Chondrocyte (in vitro differentiated cells): ENCODE data around the gene PALS1. TPM values are rescaled to one million over a fixed set of nuclear protein-coding genes. Genes with fewer than 3 reads are reported as not detected.
"Not testable (repeated sequence)": the region's sequence is repeated elsewhere in the genome, so short reads cannot be mapped to it uniquely, and the experiment has no call there.

Experiments used
- DNase-seq: peaks from one replicate; pipeline ENCODE4 v3.0.0; 2021; ENCODE audit warnings: mixed read lengths, low spot score
- H3K27ac Mint-ChIP-seq: one replicate; pipeline ENCODE4 v1.8.0; 2021; ENCODE audit warnings: mild to moderate bottlenecking, moderate library complexity, mixed read lengths; ENCODE audit not compliant: unreplicated experiment
- H3K27me3 Mint-ChIP-seq: 2 replicates; pipeline ENCODE4 v1.8.0; 2021; ENCODE audit warnings: low read depth, mixed read lengths
- H3K36me3 Mint-ChIP-seq: 2 replicates; pipeline ENCODE4 v1.8.0; 2021; ENCODE audit warnings: low read depth, mixed read lengths
- H3K4me1 Mint-ChIP-seq: 2 replicates; pipeline ENCODE4 v1.8.0; 2021; ENCODE audit warnings: low read depth, mild to moderate bottlenecking, mixed read lengths
- H3K4me3 Mint-ChIP-seq: one replicate; pipeline ENCODE4 v1.8.0; 2021; ENCODE audit warnings: mild to moderate bottlenecking, moderate library complexity, mixed read lengths; ENCODE audit not compliant: unreplicated experiment
- H3K9me3 Mint-ChIP-seq: 2 replicates; pipeline ENCODE4 v1.8.0; 2021; ENCODE audit warnings: low read depth, mixed read lengths
- total RNA-seq: library from RNA; stranded (reverse); gene quantifications from 3 replicates; pipeline ENCODE4 v1.2.1, GENCODE V29; 2021
- TF ChIP-seq, protein P1 (sequence below): fragments of 200-600 bp; sonication (generic); IDR thresholded peaks from 2 replicates; pipeline ENCODE4 v1.5.0; 2021; ENCODE audit warnings: antibody characterized with exemption, mild to moderate bottlenecking, moderate library complexity

PALS1 gene
- total RNA-seq, 1 donor from 2014 or later = 12.5 TPM

DNA sequence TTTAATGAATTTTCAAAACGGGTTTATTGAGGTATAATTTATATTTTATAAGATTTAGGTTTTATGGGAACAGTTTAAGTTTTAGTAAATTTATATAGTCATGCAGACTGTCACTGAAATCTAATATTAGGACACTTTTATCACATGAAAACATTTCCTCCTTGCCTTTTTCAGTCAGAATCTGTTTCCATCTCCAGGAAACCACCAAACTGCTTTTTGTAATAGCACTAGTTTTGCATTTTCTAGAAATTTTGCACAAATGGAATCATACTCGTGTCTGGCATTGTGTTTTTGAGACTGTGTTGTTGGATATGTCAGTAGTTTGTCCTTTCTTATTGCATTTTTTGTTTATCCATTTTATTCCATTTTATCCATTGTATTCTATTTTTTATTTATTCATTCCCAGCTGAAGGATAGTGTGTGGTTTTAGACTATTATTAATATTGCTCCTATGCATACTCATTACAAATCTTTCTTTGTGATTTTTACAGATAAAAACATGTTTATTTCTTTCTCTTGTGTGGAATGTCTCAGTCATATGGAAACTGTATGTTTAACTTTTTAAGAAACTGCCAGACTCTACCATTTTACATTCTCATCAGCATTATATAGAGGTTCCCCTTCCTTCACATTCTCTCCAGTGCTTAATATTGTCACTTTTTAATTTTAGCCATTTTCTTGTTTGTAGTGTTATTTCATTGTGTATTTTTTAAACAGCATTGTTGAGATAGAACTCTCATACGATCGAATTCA lies 26.5 kb downstream of the PALS1 start:
- H3K27ac Mint-ChIP-seq = peak overlapping the region; percentile 67
- TF ChIP-seq, protein P1, sequence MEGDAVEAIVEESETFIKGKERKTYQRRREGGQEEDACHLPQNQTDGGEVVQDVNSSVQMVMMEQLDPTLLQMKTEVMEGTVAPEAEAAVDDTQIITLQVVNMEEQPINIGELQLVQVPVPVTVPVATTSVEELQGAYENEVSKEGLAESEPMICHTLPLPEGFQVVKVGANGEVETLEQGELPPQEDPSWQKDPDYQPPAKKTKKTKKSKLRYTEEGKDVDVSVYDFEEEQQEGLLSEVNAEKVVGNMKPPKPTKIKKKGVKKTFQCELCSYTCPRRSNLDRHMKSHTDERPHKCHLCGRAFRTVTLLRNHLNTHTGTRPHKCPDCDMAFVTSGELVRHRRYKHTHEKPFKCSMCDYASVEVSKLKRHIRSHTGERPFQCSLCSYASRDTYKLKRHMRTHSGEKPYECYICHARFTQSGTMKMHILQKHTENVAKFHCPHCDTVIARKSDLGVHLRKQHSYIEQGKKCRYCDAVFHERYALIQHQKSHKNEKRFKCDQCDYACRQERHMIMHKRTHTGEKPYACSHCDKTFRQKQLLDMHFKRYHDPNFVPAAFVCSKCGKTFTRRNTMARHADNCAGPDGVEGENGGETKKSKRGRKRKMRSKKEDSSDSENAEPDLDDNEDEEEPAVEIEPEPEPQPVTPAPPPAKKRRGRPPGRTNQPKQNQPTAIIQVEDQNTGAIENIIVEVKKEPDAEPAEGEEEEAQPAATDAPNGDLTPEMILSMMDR = no peak
- no peaks in the 10 kb centered on the region for H3K36me3 Mint-ChIP-seq
- no peak for DNase-seq
- no peaks in the 10 kb centered on the region for H3K27me3 Mint-ChIP-seq
- no peak overlapping the region for H3K4me3 Mint-ChIP-seq
- H3K4me1 Mint-ChIP-seq = peaks cover 62% of the 10 kb centered on the region
- H3K9me3 Mint-ChIP-seq = no peaks in the 10 kb centered on the region

DNA sequence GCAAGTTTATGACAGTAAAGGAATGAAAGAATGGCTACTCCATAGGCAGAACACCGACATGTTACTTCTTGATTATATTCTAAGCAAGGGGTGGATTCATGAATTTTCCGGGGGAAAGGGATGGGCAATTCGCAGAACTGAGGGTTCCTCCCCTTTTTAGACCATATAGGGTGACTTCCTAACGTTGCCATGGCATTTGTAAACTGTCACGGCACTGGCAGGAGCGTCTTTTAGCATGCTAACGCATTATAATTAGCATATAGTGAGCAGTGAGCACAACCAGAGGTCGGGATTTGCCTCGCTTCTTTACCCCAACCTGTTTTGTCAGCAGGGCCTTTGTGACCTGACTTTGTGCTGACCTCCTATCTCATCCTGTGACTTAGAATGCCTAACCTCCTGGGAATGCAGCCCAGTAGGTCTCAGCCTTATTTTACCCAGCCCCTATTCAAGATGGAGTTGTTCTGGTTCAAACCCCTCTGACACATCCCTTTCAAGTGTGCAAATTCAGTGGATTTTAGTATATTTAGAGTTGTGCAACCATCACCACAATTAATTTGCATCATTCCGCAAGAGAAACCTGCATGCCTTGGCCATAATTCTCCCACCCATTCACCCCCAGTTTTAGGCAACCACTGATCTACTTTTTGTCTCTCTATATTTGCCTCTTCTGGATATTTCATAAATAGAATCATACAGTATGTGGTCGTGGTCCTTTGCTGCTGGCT lies 27.4 kb downstream of the PALS1 start:
- Mint-ChIP-seq H3K27ac (peak overlapping the region; percentile 87), H3K9me3 (no peaks in the 10 kb centered on the region), H3K36me3 (no peaks in the 10 kb centered on the region), H3K27me3 (no peaks in the 10 kb centered on the region), H3K4me1 (peaks cover 53% of the 10 kb centered on the region), H3K4me3 (no peak overlapping the region)
- TF ChIP-seq, protein P1 = no peak
- no peak for DNase-seq

DNA sequence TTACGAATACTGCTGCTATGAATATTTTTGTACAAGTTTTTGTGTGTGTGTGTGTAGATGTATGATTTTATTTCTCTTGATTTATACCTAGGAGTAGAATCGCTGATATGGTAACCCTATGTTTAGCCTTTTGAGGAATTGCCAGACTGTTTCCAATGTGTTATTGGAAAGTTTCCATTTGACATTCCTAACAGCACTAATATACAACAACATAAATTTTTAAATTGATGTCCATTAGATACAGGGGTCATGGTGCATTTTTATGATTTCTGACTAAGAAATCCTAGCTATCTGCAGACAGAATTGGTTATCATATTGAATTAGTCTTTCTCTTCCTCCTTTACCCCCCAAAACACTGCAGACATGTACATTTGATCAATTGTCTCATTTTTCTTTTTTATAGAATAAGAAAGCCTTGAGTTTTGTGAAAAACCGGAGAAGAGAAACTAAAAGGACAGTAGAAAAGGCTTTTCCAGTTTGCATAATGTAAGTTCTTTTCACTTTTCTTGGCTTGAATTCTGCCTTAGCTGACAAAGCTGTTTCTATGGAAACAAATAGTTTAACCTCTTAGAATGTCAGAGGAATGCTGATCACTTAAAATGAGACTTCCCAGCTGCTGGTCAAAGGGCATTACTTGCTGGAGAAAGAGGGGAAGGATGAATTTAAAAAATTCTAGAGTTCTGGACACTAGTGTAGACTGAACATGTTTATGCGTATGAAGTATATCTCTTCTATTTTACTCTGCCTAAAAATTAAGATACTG lies 28.2 kb downstream of the PALS1 start:
- TF ChIP-seq, protein P1 = no peak
- H3K4me3 Mint-ChIP-seq = peak overlapping the region; percentile 27
- DNase-seq = no peak
- no peaks in the 10 kb centered on the region for H3K9me3 Mint-ChIP-seq
- no peaks in the 10 kb centered on the region for H3K36me3 Mint-ChIP-seq
- H3K4me1 Mint-ChIP-seq = peaks cover 46% of the 10 kb centered on the region
- no peaks in the 10 kb centered on the region for H3K27me3 Mint-ChIP-seq
- peak overlapping the region; percentile 87 for H3K27ac Mint-ChIP-seq

DNA sequence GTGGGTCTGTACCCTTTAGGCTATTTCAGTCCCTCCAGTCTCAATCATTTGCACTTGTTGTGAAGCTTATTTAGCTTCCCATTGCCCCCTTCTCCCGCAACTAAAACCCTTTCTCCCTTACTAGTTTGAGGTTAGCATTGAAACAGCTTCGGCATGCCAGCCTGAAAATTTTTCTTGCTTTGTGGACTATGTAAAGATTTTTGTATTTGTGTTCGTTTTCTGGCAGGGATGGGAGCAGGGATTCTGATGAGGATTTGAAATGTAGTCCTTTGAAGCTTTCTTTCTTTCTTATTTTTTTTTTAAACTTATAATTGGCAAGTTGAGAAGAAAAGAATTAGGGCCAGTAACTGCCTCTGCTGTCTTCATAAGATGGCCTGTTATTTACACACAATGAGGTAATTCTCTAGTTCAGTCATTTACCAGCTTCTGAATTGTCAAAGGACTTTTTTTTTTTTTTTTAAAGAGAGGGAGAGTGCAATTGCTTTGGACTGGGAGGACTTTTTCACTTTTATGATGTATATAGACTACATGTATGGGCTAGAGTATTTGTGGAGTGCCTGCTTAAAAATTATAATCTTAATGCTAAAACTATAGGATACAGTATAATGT lies 29.0 kb downstream of the PALS1 start:
- no peaks in the 10 kb centered on the region for H3K9me3 Mint-ChIP-seq
- H3K4me3 Mint-ChIP-seq = peak overlapping the region; percentile 27
- H3K27ac Mint-ChIP-seq = peak overlapping the region; percentile 87
- H3K27me3 Mint-ChIP-seq = no peaks in the 10 kb centered on the region
- no peak for DNase-seq
- TF ChIP-seq, protein P1 = no peak
- H3K36me3 Mint-ChIP-seq = no peaks in the 10 kb centered on the region
- H3K4me1 Mint-ChIP-seq = peaks cover 39% of the 10 kb centered on the region

DNA sequence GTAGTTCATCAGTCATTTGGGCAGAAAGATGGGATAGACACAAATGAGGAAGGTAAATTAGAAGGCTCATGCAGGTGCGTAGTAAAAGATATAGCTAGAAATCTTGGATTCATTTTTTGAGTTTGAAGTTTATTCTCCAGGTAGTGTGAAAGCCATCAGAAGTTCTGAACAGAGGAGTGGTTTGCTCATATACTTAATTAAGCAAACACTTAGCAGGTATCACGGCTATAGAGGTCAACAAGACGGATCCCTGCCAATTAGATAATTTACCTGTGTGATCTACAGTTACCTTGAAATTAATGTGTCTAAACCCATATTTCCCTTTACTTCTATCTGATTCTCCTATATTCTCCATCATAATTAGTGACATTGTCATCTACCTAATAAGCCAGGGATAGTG lies 29.7 kb downstream of the PALS1 start:
- Mint-ChIP-seq H3K36me3 (no peaks in the 10 kb centered on the region), H3K4me1 (peaks cover 40% of the 10 kb centered on the region), H3K27ac (peak overlapping the region; percentile 87), H3K4me3 (no peak overlapping the region), H3K9me3 (no peaks in the 10 kb centered on the region), H3K27me3 (no peaks in the 10 kb centered on the region)
- TF ChIP-seq, protein P1 = no peak
- no peak for DNase-seq

DNA sequence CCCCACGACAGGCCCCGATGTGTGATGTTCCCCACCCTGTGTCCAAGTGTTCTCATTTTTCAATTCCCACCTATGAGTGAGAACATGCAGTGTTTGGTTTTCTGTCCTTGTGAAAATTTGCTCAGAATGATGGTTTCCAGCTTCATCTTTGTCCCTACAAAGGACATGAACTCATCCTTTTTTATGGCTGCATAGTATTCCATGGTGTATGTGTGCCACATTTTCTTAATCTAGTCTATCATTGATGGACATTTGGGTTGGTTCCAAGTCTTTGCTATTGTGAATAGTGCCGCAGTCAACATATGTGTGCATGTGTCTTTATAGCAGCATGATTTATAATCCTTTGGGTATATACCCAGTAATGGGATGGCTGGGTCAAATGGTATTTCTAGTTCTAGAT lies 32.0 kb downstream of the PALS1 start:
- not testable (repeated sequence) for H3K27ac Mint-ChIP-seq, H3K9me3 Mint-ChIP-seq, H3K4me3 Mint-ChIP-seq, H3K36me3 Mint-ChIP-seq, H3K27me3 Mint-ChIP-seq, DNase-seq
- peaks cover 43% of the 10 kb centered on the region for H3K4me1 Mint-ChIP-seq
